ENCODE data around the gene CLASP1. TPM values are rescaled to one million over a fixed set of nuclear protein-coding genes. Genes with fewer than 3 reads are reported as not detected.

CLASP1 gene
- total RNA-seq, 6 experiments from 2014 or later: 19.7 to 32.4 (median 24.1) TPM

GRCh38 chr2:121570036-121570666 lies 79.1 kb downstream of the CLASP1 start:
- DNase-seq (no peak), ATAC-seq (no peak)
- intact Hi-C loops (cut with DNase I): no loop called here
- Histone ChIP-seq H3K27me3 (no peaks in the 10 kb centered on the region), H3K9me3 (no peaks in the 10 kb centered on the region), H3K4me1 (peaks cover 0 to 23% (median 0%) of the 10 kb centered on the region in 4 donors), H3K27ac (no peak overlapping the region), H3K36me3 (no peaks in the 10 kb centered on the region), H3K4me3 (no peak overlapping the region)
- no peak for TF ChIP-seq POLR2A (IDR thresholded peaks at IDR 0.05)
- no peak for TF ChIP-seq CTCF (IDR thresholded peaks at IDR 0.05)
- 75% methylated on average over 2 of the region's 2 CpGs for WGBS (ENCODE audit: insufficient coverage, low coverage, low lambda C conversion rate, missing lambda C conversion rate)

- TF ChIP-seq CTCF (IDR thresholded peaks at IDR 0.05): no peak
- no peak for TF ChIP-seq POLR2A (IDR thresholded peaks at IDR 0.05)
- DNase-seq (no peak), ATAC-seq (peak; percentile 89 to 97 (median 92))
- H3K9me3 ChIP-seq: no peaks in the 10 kb centered on the region
- H3K27ac ChIP-seq: peak overlapping the region in 1 of 3 donors; percentile 9
- no peaks in the 10 kb centered on the region for H3K27me3 ChIP-seq
- intact Hi-C loops (cut with DNase I): no loop called here
- H3K4me1 ChIP-seq: peaks cover 0 to 24% (median under 1%) of the 10 kb centered on the region in 4 donors
- H3K36me3 ChIP-seq: no peaks in the 10 kb centered on the region
- 41% methylated on average over 3 of the region's 4 CpGs for WGBS (ENCODE audit: insufficient coverage, low coverage, low lambda C conversion rate, missing lambda C conversion rate)
- no peak overlapping the region for H3K4me3 ChIP-seq
Measured at GRCh38 chr2:121567957-121568409, 81.3 kb downstream of the CLASP1 start.

- TF ChIP-seq POLR2A (IDR thresholded peaks at IDR 0.05): no peak
- no peak for TF ChIP-seq CTCF (IDR thresholded peaks at IDR 0.05)
Measured at GRCh38 chr2:121567452-121567851, 81.8 kb downstream of the CLASP1 start.

GRCh38 chr2:121565389-121566250 lies 83.6 kb downstream of the CLASP1 start:
- no peak overlapping the region for H3K4me3 ChIP-seq
- no peak overlapping the region for H3K27ac ChIP-seq
- DNase-seq (no peak), ATAC-seq (peak in 2 of 4 donors; percentile 48 to 61)
- H3K36me3 ChIP-seq: no peaks in the 10 kb centered on the region
- 49% methylated on average over 4 of the region's 5 CpGs for WGBS (ENCODE audit: insufficient coverage, low coverage, low lambda C conversion rate, missing lambda C conversion rate)
- H3K27me3 ChIP-seq: no peaks in the 10 kb centered on the region
- TF ChIP-seq POLR2A (IDR thresholded peaks at IDR 0.05) (no peak), CTCF (IDR thresholded peaks at IDR 0.05) (no peak)
- H3K4me1 ChIP-seq: peaks cover 0 to 40% (median 5%) of the 10 kb centered on the region in 4 donors
- H3K9me3 ChIP-seq: no peaks in the 10 kb centered on the region
- intact Hi-C loops (cut with DNase I): no loop called here

More at GRCh38 chr2:121567452-121567851, 81.8 kb downstream of the CLASP1 start:
- DNase-seq (no peak), ATAC-seq (no peak)
- WGBS (ENCODE audit: insufficient coverage, low coverage, low lambda C conversion rate, missing lambda C conversion rate): 69% methylated on average over 5 of the region's 7 CpGs
- no peak overlapping the region for H3K27ac ChIP-seq
- intact Hi-C loops (cut with DNase I): no loop called here
- H3K9me3 ChIP-seq: no peaks in the 10 kb centered on the region
- H3K36me3 ChIP-seq: no peaks in the 10 kb centered on the region
- H3K27me3 ChIP-seq: no peaks in the 10 kb centered on the region
- no peak overlapping the region for H3K4me3 ChIP-seq
- H3K4me1 ChIP-seq: peaks cover 0 to 29% (median 3%) of the 10 kb centered on the region in 4 donors
